IPS DF 4.7 (cell line): ENCODE data around the gene GLIPR1.
"Not testable (repeated sequence)": the region's sequence is repeated elsewhere in the genome, so short reads cannot be mapped to it uniquely, and the experiment has no call there.

Experiments
- DNase-seq: peaks from one replicate; pipeline ENCODE4 v3.0.0-alpha.2; 2013; ENCODE audit warnings: low spot score; ENCODE audit errors: extremely low read depth

Gene GLIPR1

DNA sequence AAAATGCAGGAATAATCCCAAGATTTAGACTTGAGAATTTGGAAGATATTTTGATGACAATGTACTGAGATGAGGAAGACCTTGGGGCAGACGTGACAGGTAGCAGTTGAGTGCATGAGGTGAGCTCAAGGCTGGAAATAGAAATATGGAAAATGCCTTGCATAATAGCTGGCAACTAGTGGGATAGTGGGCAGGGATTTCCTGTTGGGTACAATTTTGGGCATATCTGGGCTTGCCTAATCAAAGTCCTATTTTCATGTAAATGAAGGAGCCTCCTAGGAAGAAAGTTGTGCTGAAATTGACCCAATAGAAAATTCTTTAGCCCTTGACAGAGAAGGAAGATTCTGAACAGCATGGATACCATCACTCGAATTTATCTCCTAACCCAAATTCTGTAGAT is 6.4 kb upstream of the GLIPR1 start:
- DNase-seq, result no peak

- no peak for DNase-seq
These were observed 4.5 kb upstream of the GLIPR1 start for GRCh38 chr12:75476071-75476470.

- DNase-seq, result no peak
These were observed 3.4 kb upstream of the GLIPR1 start for GRCh38 chr12:75477137-75477536.

DNA sequence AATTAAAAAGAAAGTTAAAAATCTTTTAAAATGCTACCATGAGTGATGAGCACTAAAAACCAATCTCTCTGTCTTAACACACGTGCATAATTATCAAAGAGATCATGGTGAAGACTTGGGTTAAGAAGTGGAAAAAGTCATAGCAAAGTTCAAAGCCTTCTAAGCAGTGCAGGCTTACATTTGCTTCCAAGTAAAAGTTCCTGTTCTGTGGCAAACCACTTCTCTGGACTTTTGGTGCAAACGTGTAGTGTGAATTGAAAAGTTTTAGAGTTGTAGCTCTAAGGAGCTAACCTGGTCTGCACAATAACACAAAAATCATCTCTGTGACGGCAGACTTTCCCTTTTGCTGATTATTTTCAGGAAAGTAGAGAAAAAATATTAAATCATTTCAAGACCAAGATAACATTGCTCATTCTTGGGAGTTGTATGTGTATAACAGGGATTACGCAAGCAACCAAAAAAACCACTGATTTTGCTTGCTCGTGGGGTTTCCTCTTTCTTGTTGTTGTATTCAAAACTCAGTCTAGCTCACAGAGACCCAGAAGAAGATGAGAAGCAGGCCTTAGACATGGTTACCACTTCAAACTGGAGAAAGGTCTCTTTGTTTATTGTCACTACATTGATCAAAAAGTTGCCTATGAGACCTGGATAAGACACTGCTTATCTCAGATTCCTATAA is 2.3 kb upstream of the GLIPR1 start:
- no peak for DNase-seq

DNA sequence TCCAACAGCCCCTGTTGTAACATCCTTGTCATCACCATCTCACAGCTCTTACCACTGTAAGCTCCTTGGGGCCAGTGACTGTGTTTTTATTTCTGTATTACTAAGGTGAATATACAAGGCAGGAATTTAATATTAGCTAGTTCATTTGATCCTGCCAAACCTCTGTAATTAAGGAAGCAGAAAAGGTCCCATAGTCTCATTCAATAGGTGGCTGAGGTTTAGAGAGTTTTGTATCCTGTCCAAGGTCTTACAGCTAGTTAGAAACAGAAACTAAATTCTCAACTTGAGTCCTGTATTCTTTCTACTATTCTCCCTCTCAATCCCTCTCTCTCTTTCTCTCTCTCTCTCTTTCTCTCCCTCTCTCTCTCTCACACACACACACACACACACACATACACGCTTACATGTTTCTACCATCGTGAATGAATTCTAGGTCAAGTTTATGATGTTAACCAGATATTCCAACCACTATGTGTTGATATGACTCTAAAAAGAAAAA is 543 bp upstream of the GLIPR1 start:
- no peak for DNase-seq

DNA sequence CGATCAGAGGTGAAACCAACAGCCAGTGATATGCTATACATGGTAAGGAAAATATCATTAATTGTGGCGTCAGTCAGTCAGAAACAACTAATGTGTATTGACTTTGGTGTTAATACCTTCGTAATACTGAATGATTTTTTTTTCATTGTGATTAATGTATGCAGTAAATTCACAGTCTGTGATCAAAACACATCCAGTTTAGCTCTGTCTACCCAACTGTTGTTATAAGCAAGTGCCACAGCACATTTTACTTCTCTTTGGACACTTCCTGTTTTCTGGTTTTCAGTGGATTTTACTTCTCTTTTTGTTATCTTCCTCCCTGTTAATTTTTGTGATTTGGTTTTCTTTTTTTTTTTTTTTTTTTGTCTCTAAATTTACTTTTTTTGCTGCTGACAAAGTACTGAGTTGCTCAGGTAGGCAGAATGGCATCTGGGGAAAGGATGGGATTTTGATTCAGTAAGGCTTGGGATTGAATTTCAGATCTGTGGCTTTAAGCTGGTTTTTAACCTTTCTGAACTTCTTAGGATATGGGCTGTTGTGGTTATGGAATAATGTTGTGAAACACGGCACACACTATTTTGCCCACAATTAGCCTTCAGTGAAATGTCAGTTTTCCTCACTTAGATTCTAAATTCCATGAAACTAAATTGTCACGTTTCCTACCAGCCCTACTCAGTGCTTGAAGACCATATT is 604 bp downstream of the GLIPR1 start:
- no peak for DNase-seq

DNA sequence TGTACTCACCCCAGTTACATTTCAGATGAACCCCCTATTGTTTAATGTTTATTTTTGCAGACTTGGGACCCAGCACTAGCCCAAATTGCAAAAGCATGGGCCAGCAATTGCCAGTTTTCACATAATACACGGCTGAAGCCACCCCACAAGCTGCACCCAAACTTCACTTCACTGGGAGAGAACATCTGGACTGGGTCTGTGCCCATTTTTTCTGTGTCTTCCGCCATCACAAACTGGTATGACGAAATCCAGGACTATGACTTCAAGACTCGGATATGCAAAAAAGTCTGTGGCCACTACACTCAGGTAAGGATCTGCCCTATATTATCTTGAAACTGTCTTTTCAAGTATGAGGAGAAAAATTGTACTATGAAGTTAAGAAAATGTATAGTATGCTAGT is 1.2 kb downstream of the GLIPR1 start:
- DNase-seq, result no peak

DNA sequence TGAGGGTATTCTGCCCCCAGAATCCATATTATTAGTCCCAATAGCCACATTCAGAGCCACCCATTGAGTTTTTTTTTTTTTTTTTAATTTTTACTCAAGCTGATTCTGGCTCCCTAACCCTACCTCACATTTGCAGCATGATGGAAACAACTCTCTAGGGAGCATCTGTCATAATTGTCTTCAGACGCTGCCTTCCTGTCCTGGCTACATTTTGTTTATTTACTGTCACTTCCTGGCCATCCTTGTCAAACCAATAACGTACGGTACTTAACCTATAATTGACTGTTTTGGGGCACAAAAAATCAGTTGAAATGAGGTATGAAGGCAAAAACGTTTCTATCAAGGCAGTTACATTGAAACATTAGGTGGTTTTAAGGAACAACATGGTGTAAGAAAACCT is 2.1 kb downstream of the GLIPR1 start:
- no peak for DNase-seq

DNA sequence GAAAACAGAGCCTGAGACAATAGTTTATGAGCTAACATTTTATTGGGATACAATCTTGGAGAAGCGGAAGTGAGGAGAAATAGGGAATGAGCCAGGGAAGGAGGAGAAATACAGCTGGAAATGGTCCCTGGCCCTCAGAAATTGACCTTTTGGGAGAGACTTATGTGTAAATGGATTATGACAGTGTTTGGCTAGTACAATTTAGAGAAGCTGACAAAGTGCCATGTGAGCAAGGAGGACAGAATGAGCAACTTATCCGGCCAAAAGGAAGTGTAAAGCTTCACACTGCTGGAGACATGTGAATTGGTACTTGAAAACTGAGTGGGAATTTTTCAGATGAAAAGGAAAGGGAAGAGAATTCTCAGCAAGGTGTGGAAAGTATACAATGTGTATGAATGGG is 2.9 kb downstream of the GLIPR1 start:
- no peak for DNase-seq

- not testable (repeated sequence) for DNase-seq
These were observed 3.9 kb downstream of the GLIPR1 start for GRCh38 chr12:75484450-75484849.

DNA sequence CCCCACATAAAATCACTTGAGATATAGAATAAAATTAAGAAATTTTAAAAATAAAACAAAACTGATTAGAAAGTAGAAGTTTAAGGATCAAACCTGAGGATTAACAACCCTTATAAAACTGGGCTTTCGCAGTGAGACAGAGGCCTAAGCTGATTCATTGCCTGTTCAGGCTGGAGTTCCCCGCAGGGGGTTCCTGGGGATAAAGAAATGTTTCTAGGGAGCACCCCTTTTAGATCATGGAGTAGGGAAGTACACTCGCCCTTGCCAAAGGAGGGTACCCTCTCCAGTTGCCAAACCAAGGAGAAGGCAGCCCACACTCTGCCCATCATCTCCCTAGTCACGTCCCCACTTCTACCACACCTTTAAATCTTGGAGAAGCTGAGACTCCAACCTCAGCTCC is 6.8 kb downstream of the GLIPR1 start:
- no peak for DNase-seq

- no peak for DNase-seq
These were observed 8.0 kb downstream of the GLIPR1 start for GRCh38 chr12:75488553-75488952.

DNA sequence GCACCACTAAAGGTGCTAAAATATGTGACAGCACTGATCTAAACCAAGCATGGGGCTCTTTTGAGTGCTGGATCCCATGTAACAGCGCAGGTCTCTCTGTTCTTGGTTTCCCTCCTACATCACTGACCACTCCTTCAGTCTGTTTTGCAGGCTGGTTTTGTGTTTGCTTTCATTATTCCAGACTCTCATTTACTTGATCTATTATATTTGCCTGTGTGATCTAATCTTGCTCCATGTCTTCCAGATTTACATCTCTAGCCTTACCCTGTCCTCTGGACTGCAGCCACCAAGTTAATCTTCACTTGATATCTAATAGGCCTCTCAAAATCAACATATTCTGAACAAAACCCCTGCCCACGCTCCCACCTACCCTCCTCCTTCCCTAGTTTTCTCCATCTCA is 8.6 kb downstream of the GLIPR1 start:
- no peak for DNase-seq

DNA sequence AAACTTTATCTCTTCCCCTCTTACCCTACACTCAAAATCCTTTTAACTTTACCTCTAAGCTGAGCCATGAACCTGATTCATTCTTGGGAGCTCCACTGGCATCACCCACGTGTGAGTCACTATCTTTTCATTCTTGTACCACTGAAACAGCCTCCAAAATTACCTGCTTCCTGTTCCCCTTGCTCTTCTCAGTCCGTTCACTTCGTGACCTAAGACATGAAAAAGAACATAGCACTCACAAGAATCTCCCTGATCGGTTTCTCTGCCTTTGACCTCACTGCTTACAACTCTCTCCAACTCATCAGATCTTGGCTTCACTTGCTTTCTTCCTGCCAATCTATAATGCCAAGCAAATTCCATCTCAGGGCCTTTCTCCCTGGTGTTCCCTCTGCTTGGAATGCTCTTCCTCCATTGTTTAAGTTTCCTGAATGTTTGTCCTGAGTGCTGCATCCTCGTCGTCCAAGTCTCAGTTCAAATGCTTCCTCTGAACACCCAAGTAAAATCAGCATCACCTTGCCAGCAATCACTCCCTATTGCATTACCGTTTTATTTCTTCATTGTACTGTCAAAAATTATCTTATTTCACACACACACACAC is 9.2 kb downstream of the GLIPR1 start:
- DNase-seq, result no peak

GRCh38 chr12:75491169-75491568 is 10.6 kb downstream of the GLIPR1 start:
- DNase-seq, result no peak

- DNase-seq, result no peak
These were observed 22.9 kb downstream of the GLIPR1 start for GRCh38 chr12:75503459-75503858.

GRCh38 chr12:75503866-75504265 is 23.3 kb downstream of the GLIPR1 start:
- no peak for DNase-seq

DNA sequence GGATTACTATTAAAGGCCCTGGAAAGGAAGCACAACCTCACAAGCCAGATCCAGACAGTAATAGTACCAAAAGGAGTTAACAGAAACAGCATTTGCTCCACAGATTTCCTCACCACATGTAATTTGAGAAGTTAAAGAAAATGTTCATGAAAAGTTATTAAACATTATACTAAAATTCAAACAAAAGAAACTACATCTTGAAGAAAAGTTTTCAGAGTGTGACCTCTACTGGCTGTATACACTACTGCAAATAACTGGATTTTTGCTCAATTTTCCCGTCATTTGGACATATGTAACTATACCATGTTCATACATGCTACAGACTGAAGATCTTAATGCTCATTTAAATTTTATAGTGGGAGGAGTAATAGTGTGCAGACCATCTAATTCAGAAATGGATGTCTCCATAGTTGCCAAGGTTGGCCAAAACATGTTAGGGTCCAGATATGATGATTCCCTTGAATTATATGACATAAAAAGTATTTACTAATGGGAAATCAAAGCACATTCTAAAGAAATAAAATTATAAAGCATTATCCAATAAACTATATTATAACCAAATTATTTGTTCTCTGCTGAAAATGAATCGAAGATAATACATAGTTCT is 25.3 kb downstream of the GLIPR1 start:
- DNase-seq, result no peak

DNA sequence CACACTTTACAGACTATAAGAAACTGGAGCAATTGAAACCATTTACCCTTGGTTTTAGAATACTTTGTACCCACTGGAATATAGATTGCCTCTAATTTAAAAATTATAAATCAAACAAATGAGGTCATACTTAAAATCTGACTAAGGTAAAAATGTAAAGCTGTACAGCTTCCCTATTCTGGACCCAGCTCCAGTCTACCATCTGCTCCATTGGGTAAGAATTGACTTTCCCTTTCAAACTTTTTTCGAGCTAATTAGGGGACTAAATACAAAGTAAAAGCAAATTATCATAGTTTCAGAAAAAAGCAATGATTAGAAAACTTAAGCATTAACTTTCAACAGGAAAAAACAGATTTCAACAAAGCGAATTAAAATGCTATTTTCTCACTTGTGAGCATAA is 26.5 kb downstream of the GLIPR1 start:
- no peak for DNase-seq

DNA sequence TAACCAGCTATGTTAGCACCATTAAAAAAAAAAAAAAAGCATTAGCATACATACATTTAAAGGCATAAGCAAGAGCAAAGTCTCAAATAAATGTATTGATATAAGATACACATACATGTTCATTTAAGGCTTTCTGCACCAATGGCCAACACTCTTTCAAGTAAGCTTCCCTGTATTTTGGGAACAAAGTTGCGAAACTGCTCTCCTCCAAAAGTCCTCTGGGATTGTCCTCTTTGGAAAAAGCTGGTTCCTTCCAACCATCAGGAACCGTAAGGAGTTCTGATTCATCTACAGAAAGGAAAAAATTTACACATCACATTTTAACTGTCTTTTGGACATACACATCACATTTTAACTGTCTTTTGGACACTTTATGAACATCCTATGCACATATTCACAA is 27.6 kb downstream of the GLIPR1 start:
- no peak for DNase-seq

- no peak for DNase-seq
These were observed 29.1 kb downstream of the GLIPR1 start for GRCh38 chr12:75509621-75510020.
